HCT116 (cell line): ENCODE results near the gene PERCC1. TPM values are rescaled to one million over a fixed set of nuclear protein-coding genes. Genes with fewer than 3 reads are reported as not detected.
A peak's percentile ranks its signal among the peaks of the same experiment; 100 is the strongest.

Experiments
- ATAC-seq: fragments of 200-7000 bp; cut with Tn5 transposase; 2 replicates; pipeline ENCODE4 v1.9.1; 2020; ENCODE audit warnings: mild to moderate bottlenecking, moderate library complexity
- BruUV-seq: library from RNA; stranded (reverse); fragments of 400-500 nt; replicated peaks from 2 replicates; lab custom pipeline; 2021; lab: Mats Ljungman, UMichigan
- CTCF ChIA-PET: fragments of 300-600 bp; sonication (Branson Sonifier 250); formaldehyde crosslinking; loops from one replicate; lab custom pipeline; 2021; ENCODE audit warnings: antibody characterized with exemption; lab: Charles Lee
- POLR2A ChIA-PET: fragments of 300-600, 350-600 bp; sonication (Branson Sonifier 250); formaldehyde crosslinking; loops from one replicate; lab custom pipeline; 2021; ENCODE audit warnings: antibody characterized with exemption; lab: Charles Lee
- RAD21 ChIA-PET, 2 experiments: fragments of 300-600 bp; sonication (Branson Sonifier 250); formaldehyde crosslinking; loops; one replicate each; lab custom pipeline; 2023; ENCODE audit warnings: low total read pairs in 2 of 2; ENCODE audit not compliant: uncharacterized antibody in 2 of 2, unreplicated experiment in 2 of 2, low non-redundant PET in 1 of 2; lab: Charles Lee
- DNase-seq: peaks from one replicate; pipeline ENCODE4 v3.0.0-alpha.2; 2010; ENCODE audit warnings: low read depth, low spot score
- H2AFZ ChIP-seq: fragments of 200-600 bp; shearing (Covaris generic), sonication (generic); 2 replicates; pipeline ENCODE4 v1.6.1; 2017; ENCODE audit warnings: low read depth, mixed run types, mixed read lengths, antibody characterized with exemption, low read length; ENCODE audit not compliant: poor library complexity, severe bottlenecking
- H3K27ac ChIP-seq: 2 replicates; pipeline ENCODE4 v1.5.1; 2012; ENCODE audit warnings: low read depth, low read length
- H3K27me3 ChIP-seq: fragments of 200-600 bp; sonication (generic); 2 replicates; pipeline ENCODE4 v1.6.1; 2016; ENCODE audit warnings: mixed run types, low read length, mixed read lengths; ENCODE audit not compliant: insufficient read depth
- H3K36me3 ChIP-seq, 2 experiments: fragments of 200-500 bp in 1 of 2; fragments of 200-600 bp in 1 of 2; sonication (Bioruptor generic) in 1 of 2; sonication (generic) in 1 of 2; 2 replicates each; pipeline versions ENCODE4 v1.5.1 to v1.6.1; 2014 to 2016; ENCODE audit warnings: low read length in 2 of 2, inconsistent platforms in 1 of 2, mixed read lengths in 1 of 2, mixed run types in 1 of 2; ENCODE audit not compliant: insufficient read depth in 2 of 2, control insufficient read depth in 1 of 2
- H3K4me1 ChIP-seq, 2 experiments: fragments of 200-600 bp in 1 of 2; sonication (generic) in 1 of 2; 2 replicates each; pipeline versions ENCODE4 v1.5.1 to v1.6.1; 2012 to 2017; ENCODE audit warnings: low read length in 2 of 2, inconsistent platforms in 1 of 2, mild to moderate bottlenecking in 1 of 2, mixed read lengths in 1 of 2, mixed run types in 1 of 2, moderate library complexity in 1 of 2; ENCODE audit not compliant: insufficient read depth in 2 of 2, control insufficient read depth in 1 of 2
- H3K4me2 ChIP-seq: fragments of 200-600 bp; sonication (generic); 2 replicates; pipeline ENCODE4 v1.6.1; 2017; ENCODE audit warnings: mixed run types, low read length, mixed read lengths
- H3K4me3 ChIP-seq, 2 experiments: fragments of 200-600 bp in 1 of 2; sonication (generic) in 1 of 2; replicated peaks in 1 of 2; 2 replicates each; pipeline ENCODE4 v1.5.1; 2011 to 2016; ENCODE audit warnings: low read length in 2 of 2, control low read depth in 1 of 2, low read depth in 1 of 2, mild to moderate bottlenecking in 1 of 2, mixed read lengths in 1 of 2, mixed run types in 1 of 2
- H3K79me2 ChIP-seq: fragments of 200-600 bp; sonication (generic); 2 replicates; pipeline ENCODE4 v1.6.1; 2017; ENCODE audit warnings: mild to moderate bottlenecking, mixed run types, low read length, moderate library complexity, mixed read lengths; ENCODE audit not compliant: insufficient read depth
- H3K9ac ChIP-seq: fragments of 200-600 bp; sonication (generic); 2 replicates; pipeline ENCODE4 v1.6.1; 2016; ENCODE audit warnings: low read length, mixed read lengths
- H3K9me2 ChIP-seq: fragments of 200-600 bp; sonication (generic), shearing (Covaris generic); 2 replicates; pipeline ENCODE4 v1.6.1; 2017; ENCODE audit warnings: mixed run types, mild to moderate bottlenecking, moderate library complexity; ENCODE audit not compliant: insufficient read depth
- H3K9me3 ChIP-seq, 2 experiments: fragments of 200-500 bp in 1 of 2; fragments of 200-600 bp in 1 of 2; sonication (Bioruptor generic) in 1 of 2; sonication (generic) in 1 of 2; 2 replicates each; pipeline ENCODE4 v1.6.1; 2014 to 2017; ENCODE audit warnings: low read length in 2 of 2, mixed read lengths in 2 of 2, inconsistent platforms in 1 of 2, low read depth in 1 of 2, mild to moderate bottlenecking in 1 of 2, mixed run types in 1 of 2, moderate library complexity in 1 of 2; ENCODE audit not compliant: control insufficient read depth in 1 of 2, insufficient read depth in 1 of 2
- H4K20me1 ChIP-seq: fragments of 200-600 bp; sonication (generic), shearing (Covaris generic); 2 replicates; pipeline ENCODE4 v1.6.1; 2017; ENCODE audit warnings: mixed run types, mild to moderate bottlenecking, moderate library complexity; ENCODE audit not compliant: insufficient read depth
- CBX3 ChIP-seq: IDR thresholded peaks from 2 replicates; pipeline ENCODE4 v1.6.1; 2012; ENCODE audit warnings: low read depth
- CTCF ChIP-seq, 3 experiments: fragments of 200-600 bp in 1 of 3; sonication (generic) in 1 of 3; IDR thresholded peaks in 2 of 3; conservative IDR thresholded peaks in 1 of 3; 2 replicates each; pipeline ENCODE4 v1.5.1; 2012 to 2017; ENCODE audit warnings: low read depth in 2 of 3, low read length in 2 of 3, antibody characterized with exemption in 1 of 3, borderline replicate concordance in 1 of 3, control low read depth in 1 of 3, mild to moderate bottlenecking in 1 of 3, mixed read lengths in 1 of 3, mixed run types in 1 of 3, moderate library complexity in 1 of 3; ENCODE audit not compliant: insufficient read depth in 1 of 3
- ELF1 ChIP-seq: IDR thresholded peaks from 2 replicates; pipeline ENCODE4 v1.6.1; 2012; ENCODE audit warnings: low read depth, borderline replicate concordance
- EZH2 ChIP-seq: fragments of 200-600 bp; sonication (generic); IDR thresholded peaks from 2 replicates; pipeline ENCODE4 v1.6.1; 2017; ENCODE audit warnings: antibody characterized with exemption, mixed run types
- JUND ChIP-seq: IDR thresholded peaks from 2 replicates; pipeline ENCODE4 v1.6.1; 2012
- SP1 ChIP-seq: IDR thresholded peaks from 2 replicates; pipeline ENCODE4 v1.6.1; 2012; ENCODE audit warnings: low read depth
- YY1 ChIP-seq: IDR thresholded peaks from 2 replicates; pipeline ENCODE4 v1.6.1; 2011; ENCODE audit warnings: low read length, low read depth, moderate library complexity, mild to moderate bottlenecking; ENCODE audit not compliant: insufficient replicate concordance; ENCODE audit errors: extremely low read depth
- ZBTB33 ChIP-seq: IDR thresholded peaks from 2 replicates; pipeline ENCODE4 v1.6.1; 2011; ENCODE audit warnings: mild to moderate bottlenecking, low read length, moderate library complexity; ENCODE audit not compliant: insufficient replicate concordance; ENCODE audit errors: extremely low read depth
- intact Hi-C: fragments of 100-400 bp; cut with micrococcal nuclease; formaldehyde crosslinking; loops from 2 replicates; pipeline ENCODE4 v1.10.0; 2022
- total RNA-seq: library from RNA; stranded (reverse); gene quantifications from one replicate; pipeline ENCODE4 v1.2.1, GENCODE V29; 2021; ENCODE audit not compliant: unreplicated experiment

PERCC1 gene
- total RNA-seq, 1 experiment from 2014 or later, result not detected

- peak; percentile 63 for TF ChIP-seq ZBTB33
- no peak for TF ChIP-seq CTCF (IDR thresholded peaks at IDR 0.05 in 2 of 3, conservative IDR thresholded peaks at IDR 0.05 in 1 of 3; ENCODE audit: borderline replicate concordance in 1 of 3, insufficient read depth in 1 of 3, low read depth in 2 of 3, low read length in 2 of 3)
- no peak; the same call in 1 of the 2 replicates for TF ChIP-seq SP1
- no peak for TF ChIP-seq ELF1
- no peak for TF ChIP-seq EZH2
- TF ChIP-seq CBX3, result no peak
Observed at GRCh38 chr16:1474796-1475551, 44.1 kb downstream of the PERCC1 start, which contains the start of gene CLCN7 (continued).

DNA sequence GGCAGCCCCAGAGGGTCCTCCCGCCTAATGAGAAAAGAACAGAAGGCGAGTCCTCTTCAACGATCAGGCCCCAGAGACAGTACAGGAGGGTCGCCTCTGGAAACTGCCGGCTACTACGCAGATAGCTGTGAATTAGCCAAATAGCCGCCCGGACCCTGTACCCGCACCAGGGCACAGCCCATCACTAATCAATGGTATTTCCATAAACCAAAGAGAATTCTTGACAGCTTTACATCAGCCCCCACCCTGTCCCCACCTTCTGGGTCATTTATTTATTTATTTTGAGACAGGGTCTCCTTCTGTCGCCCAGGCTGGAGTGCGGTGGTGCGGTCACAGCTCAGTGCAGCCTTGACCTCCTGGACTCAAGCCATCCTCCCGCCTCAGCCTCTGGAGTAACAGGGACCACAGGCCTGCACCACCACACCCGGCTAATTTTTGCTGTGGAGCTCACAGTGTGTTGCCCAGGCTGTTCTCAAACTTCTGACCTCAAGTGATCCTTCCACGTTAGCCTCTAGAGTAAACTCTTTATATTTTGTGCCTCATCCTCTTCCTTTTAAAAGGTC is 44.8 kb downstream of the PERCC1 start:
- ATAC-seq (no peak; the same call in 1 of the 2 replicates), DNase-seq (no peak)
- H3K27me3 ChIP-seq, result no peaks in the 10 kb centered on the region
- H3K4me3 ChIP-seq, result peak overlapping the region; percentile 76 to 78
- TF ChIP-seq CTCF (IDR thresholded peaks at IDR 0.05 in 2 of 3, conservative IDR thresholded peaks at IDR 0.05 in 1 of 3; ENCODE audit: borderline replicate concordance in 1 of 3, insufficient read depth in 1 of 3, low read depth in 2 of 3, low read length in 2 of 3), result no peak
- TF ChIP-seq SP1, result no peak
- no peak for TF ChIP-seq JUND
- no peak for TF ChIP-seq YY1
- H3K4me2 ChIP-seq, result peak overlapping the region; percentile 97
- H3K27ac ChIP-seq, result peak overlapping the region; percentile 95
- no peaks in the 10 kb centered on the region for H3K9me3 ChIP-seq
- H3K79me2 ChIP-seq, result peaks cover 34% of the 10 kb centered on the region
- H3K4me1 ChIP-seq, result peaks cover 15 to 30% of the 10 kb centered on the region in 2 experiments; a peak in 3 of 4 replicates
- intact Hi-C loops, result no loop called here
- H3K36me3 ChIP-seq, result no peaks in the 10 kb centered on the region
- ChIA-PET CTCF (no interaction called here), POLR2A (no interaction called here), RAD21 (no interaction called here)
- no peaks in the 10 kb centered on the region for H4K20me1 ChIP-seq
- H3K9ac ChIP-seq, result peak overlapping the region; percentile 80
- no peaks in the 10 kb centered on the region for H3K9me2 ChIP-seq
- no peak overlapping the region for H2AFZ ChIP-seq
- BruUV-seq, result TSS peak; percentile 76
